ENCODE results near the gene LMLN. TPM values are rescaled to one million over a fixed set of nuclear protein-coding genes. Genes with fewer than 3 reads are reported as not detected.
A peak's percentile ranks its signal among the peaks of the same experiment; 100 is the strongest.

Gene LMLN
- total and polyA plus RNA-seq, 8 donors: 0.15 to 13.8 (median 2.0) TPM

DNA sequence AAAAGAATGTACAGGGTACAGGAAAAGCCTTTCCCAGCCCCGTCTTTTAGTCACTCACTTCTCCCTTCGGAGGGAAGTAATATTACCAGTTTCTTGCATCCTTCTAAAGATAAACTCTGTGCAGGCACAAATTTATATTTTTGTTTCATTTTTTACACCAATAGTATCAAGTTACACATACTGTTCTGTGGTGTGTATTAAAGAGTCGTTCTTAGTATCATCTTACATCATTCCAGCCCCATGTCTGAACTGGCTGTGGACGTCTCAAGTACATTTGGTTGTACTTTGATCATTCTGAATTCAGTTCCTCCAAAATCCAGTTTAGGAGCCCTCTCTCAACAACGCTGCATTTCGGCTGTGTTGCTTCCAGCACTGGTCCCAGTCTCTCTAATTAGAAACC lies 68.7 kb downstream of the LMLN start:
- peak in 1 of 2 donors; percentile 9 for DNase-seq
- 73 to 87% (median 83%) methylated on average over 6 of the region's 6 CpGs for WGBS, 5 donors
- peaks cover 0 to 45% (median 22%) of the 10 kb centered on the region in 4 donors for H3K36me3 ChIP-seq
- TF ChIP-seq, protein P1, sequence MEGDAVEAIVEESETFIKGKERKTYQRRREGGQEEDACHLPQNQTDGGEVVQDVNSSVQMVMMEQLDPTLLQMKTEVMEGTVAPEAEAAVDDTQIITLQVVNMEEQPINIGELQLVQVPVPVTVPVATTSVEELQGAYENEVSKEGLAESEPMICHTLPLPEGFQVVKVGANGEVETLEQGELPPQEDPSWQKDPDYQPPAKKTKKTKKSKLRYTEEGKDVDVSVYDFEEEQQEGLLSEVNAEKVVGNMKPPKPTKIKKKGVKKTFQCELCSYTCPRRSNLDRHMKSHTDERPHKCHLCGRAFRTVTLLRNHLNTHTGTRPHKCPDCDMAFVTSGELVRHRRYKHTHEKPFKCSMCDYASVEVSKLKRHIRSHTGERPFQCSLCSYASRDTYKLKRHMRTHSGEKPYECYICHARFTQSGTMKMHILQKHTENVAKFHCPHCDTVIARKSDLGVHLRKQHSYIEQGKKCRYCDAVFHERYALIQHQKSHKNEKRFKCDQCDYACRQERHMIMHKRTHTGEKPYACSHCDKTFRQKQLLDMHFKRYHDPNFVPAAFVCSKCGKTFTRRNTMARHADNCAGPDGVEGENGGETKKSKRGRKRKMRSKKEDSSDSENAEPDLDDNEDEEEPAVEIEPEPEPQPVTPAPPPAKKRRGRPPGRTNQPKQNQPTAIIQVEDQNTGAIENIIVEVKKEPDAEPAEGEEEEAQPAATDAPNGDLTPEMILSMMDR (IDR thresholded peaks at IDR 0.05): no peak
- no peak for TF ChIP-seq POLR2AphosphoS5 (IDR thresholded peaks at IDR 0.05)
- TF ChIP-seq POLR2A (IDR thresholded peaks at IDR 0.05): no peak
- no peak for TF ChIP-seq EP300 (IDR thresholded peaks at IDR 0.05)
- H3K27me3 ChIP-seq: no peaks in the 10 kb centered on the region
- no peaks in the 10 kb centered on the region for H3K4me1 ChIP-seq
- H3K27ac ChIP-seq: no peak overlapping the region
- intact Hi-C loops (cut with DNase I; ENCODE audit: low total_unique reads): no loop called here
- H3K9me3 ChIP-seq: no peaks in the 10 kb centered on the region
- H3K4me3 ChIP-seq: no peak overlapping the region

DNA sequence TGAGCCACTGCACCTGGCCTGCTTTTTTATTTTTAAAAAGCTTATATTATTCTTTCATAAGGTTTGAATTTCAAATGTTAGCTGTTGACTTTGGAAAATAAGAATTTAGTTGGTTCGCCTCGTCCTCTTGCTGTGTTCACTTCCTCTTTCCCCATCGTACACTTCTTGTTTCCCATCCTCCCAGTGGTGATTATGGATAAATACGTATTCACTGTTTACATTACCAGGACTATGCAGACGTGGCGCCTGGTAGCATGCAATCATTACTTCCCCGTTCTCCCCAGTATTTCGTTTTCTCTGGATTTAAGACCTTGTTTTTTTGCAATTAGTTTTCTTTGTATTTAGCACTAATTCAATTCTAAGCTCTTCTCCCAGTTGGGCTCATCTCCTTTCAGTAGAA lies 70.1 kb downstream of the LMLN start:
- Histone ChIP-seq H3K9me3 (no peaks in the 10 kb centered on the region), H3K27me3 (no peaks in the 10 kb centered on the region), H3K4me3 (no peak overlapping the region), H3K27ac (no peak overlapping the region), H3K36me3 (peaks cover 0 to 42% (median 22%) of the 10 kb centered on the region in 4 donors), H3K4me1 (no peaks in the 10 kb centered on the region)
- TF ChIP-seq, protein P1 (IDR thresholded peaks at IDR 0.05): no peak
- TF ChIP-seq POLR2AphosphoS5 (IDR thresholded peaks at IDR 0.05) (no peak), EP300 (IDR thresholded peaks at IDR 0.05) (no peak), POLR2A (IDR thresholded peaks at IDR 0.05) (no peak)
- DNase-seq: no peak
- 79 to 86% (median 83%) methylated on average over 8 of the region's 8 CpGs for WGBS, 5 donors
- intact Hi-C loops (cut with DNase I; ENCODE audit: low total_unique reads): no loop called here

DNA sequence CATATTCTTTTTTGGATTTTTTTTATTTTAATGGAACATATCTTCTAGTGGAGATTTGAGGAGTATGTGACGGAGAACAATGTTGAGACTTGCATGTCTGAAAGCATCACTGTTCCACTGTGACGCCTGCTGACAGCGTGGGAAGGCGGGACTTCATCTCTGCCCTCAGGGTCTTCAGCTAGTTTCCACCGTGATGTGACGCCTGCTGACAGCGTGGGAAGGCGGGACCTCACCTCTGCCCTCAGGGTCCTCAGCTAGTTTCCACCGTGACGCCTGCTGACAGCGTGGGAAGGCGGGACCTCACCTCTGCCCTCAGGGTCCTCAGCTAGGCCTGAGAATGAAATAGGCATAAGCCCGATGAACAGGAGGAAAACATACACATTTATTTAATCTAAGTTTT lies 70.7 kb downstream of the LMLN start:
- H3K36me3 ChIP-seq: peaks cover 0 to 36% (median 17%) of the 10 kb centered on the region in 4 donors
- H3K27me3 ChIP-seq: no peaks in the 10 kb centered on the region
- H3K9me3 ChIP-seq: no peaks in the 10 kb centered on the region
- no peak overlapping the region for H3K27ac ChIP-seq
- TF ChIP-seq EP300 (IDR thresholded peaks at IDR 0.05) (no peak), POLR2A (IDR thresholded peaks at IDR 0.05) (no peak), POLR2AphosphoS5 (IDR thresholded peaks at IDR 0.05) (no peak)
- TF ChIP-seq, protein P1 (IDR thresholded peaks at IDR 0.05): no peak
- no peaks in the 10 kb centered on the region for H3K4me1 ChIP-seq
- H3K4me3 ChIP-seq: no peak overlapping the region
- 89 to 94% (median 91%) methylated on average over 13 of the region's 13 CpGs for WGBS, 5 donors
- no peak for DNase-seq
- intact Hi-C loops (cut with DNase I; ENCODE audit: low total_unique reads): no loop called here

GRCh38 chr3:198032039-198032936 lies 72.3 kb downstream of the LMLN start:
- TF ChIP-seq POLR2A (IDR thresholded peaks at IDR 0.05): no peak
- TF ChIP-seq, protein P1 (IDR thresholded peaks at IDR 0.05): no peak
- TF ChIP-seq POLR2AphosphoS5 (IDR thresholded peaks at IDR 0.05): no peak
- WGBS, 5 donors: 72 to 80% (median 76%) methylated on average over 11 to 18 of the region's 18 CpGs
- intact Hi-C loops (cut with DNase I; ENCODE audit: low total_unique reads): no loop called here

More at GRCh38 chr3:198032039-198032936, 72.3 kb downstream of the LMLN start:
- Histone ChIP-seq H3K36me3 (peaks cover 0 to 31% (median 15%) of the 10 kb centered on the region in 4 donors), H3K4me1 (no peaks in the 10 kb centered on the region), H3K9me3 (no peaks in the 10 kb centered on the region), H3K4me3 (no peak overlapping the region), H3K27me3 (no peaks in the 10 kb centered on the region), H3K27ac (no peak overlapping the region)
- peak in 1 of 2 donors; percentile 19 for DNase-seq
